Stimulated activated CD8-positive, alpha-beta memory T cell treated with anti-CD3 and anti-CD28 coated beads, Interleukin-4, amount 100 ng/mL, for 1 hour (primary cell): ENCODE measurements around the gene GALP.
"Not testable (repeated sequence)": the region's sequence is repeated elsewhere in the genome, so short reads cannot be mapped to it uniquely, and the experiment has no call there.

Experiments
- DNase-seq, 2 donors: peaks; one replicate each; pipeline ENCODE4 v3.0.0-alpha.2; 2020; ENCODE audit warnings: low read depth in 2 of 2, low spot score in 1 of 2

Gene GALP

DNA sequence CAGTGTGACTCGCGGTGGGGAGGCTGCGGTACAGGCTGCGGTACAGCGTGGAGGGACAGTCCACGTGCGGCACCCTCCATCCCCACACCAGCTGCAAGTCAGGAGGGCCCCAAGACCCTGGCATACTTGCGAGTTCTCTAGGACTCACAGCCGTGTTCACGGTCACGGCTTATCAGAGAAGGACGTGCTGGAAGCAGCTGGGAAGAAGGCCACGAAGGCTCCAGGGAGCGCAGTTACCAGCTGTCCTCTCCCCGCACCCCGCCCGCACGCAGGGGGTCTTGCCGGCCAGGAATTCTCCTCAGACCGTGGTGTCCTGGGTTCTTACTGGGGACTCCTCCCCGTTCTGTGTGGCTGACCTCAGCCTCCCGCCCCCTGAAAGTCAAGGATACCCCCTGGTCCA is 28.5 kb upstream of the GALP start:
- no peak for DNase-seq

DNA sequence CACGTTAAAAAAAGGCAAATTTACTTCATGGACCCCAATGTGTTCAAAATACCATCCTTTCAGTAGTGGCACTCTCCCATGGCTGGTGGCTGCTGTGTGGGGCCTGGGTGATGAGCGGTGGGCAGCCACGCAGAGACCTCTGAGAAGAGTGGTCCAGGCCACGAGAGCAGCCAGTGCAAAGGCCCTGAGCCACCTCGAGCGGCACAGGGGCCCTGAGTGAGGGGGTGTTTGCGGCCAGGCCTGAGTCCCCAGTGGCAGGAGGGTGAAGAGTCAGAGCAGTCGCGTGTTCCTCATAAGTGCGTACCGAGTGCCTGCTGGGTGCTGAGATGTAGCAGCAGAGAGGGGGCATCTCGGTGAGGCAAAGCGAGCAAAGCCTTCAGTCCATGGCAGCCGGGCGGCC is 27.7 kb upstream of the GALP start:
- no peak for DNase-seq

DNA sequence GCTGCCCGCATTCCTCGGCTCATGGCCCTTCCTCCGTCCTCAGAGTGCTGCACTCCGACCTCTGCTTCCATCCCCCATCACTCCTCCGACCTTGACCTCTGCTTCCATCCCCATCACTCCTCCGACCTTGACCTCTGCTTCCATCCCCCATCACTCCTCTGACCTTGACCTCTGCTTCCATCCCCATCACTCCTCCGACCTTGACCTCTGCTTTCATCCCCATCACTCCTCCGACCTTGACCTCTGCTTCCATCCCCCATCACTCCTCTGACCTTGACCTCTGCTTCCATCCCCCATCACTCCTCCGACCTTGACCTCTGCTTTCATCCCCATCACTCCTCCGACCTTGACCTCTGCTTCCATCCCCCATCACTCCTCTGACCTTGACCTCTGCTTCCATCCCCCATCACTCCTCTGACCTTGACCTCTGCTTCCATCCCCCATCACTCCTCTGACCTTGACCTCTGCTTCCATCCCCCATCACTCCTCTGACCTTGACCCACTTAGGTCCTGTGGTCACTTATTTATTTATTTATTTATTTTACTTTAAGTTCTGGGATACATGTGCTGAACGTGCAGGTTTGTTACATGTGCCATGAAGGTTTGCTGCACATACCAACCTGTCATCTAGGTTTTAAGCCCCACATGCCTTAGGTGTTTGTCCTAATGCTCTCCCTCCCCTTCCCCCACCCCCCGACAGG is 26.7 kb upstream of the GALP start:
- DNase-seq, result not testable (repeated sequence)

- DNase-seq, result no peak
Measured at GRCh38 chr19:56149656-56150038, 26.2 kb upstream of the GALP start.

GRCh38 chr19:56150358-56150757 is 25.4 kb upstream of the GALP start:
- no peak for DNase-seq

DNA sequence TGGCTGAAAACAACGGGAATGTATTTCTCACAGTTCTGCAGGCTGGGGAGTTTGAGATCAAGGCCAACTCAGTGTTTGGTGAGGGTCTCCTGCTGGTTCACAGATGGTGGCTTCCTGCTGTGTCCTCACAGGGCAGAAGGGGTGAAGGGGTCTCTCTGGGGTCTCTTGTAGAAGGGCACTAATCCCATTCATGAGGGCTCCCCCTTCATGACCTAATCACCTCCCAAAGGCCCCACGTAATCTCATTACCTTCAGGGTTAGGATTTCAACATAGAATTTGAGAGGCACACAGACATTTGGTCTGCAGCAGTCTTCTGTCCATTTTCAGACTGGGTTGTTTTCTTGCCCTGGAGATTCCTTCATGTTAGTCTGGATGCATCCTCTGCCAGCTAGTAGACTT is 23.2 kb upstream of the GALP start:
- no peak for DNase-seq

GRCh38 chr19:56153507-56153906 is 22.3 kb upstream of the GALP start:
- DNase-seq, result no peak

DNA sequence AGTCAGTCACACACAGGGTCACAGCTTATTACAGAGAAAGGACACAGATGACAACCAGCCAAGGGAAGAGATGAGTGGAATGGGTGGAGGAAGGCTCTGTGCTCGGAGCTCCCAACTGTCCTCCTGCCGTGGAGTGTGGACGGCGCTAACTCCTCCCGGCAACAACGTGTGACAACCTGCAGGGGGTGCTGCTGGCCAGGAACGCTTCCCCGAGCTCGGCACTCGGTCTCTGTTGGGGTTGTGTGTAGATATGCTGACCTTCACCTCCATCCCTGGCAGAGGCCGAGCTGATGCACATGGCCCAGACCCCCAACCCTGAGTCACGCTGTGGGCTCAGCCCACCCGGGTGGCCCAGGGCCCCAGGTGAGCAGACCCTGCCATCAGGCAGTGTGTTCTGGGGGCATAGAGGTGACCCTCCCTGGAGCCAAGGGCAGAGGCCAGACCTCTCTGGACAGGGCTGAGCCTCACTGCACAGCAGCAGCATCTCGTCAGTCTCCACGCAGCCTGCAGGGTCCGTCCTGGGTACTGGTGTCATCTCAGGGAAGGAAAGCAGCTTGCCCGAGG is 20.6 kb upstream of the GALP start:
- DNase-seq, result no peak

DNA sequence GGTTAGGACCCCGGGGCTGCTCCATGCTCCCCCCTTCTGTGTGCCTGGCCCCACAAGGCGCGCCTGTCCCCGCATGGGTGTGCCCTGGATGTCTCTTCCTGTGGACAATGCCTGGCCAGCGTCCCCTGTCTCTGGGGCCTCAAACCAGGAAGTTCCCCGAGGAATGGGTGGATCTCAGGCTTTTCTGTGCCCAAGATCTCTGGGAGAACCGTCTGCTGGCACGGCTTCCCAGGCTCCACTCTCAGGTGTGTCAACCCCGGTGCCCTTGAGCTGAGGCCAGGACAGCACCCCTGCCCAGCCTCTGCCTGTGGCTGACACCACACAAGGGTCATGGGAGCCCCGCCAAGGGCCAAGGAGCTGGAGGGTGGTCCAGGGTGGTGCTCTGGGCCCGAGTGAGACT is 19.0 kb upstream of the GALP start:
- DNase-seq, result no peak

DNA sequence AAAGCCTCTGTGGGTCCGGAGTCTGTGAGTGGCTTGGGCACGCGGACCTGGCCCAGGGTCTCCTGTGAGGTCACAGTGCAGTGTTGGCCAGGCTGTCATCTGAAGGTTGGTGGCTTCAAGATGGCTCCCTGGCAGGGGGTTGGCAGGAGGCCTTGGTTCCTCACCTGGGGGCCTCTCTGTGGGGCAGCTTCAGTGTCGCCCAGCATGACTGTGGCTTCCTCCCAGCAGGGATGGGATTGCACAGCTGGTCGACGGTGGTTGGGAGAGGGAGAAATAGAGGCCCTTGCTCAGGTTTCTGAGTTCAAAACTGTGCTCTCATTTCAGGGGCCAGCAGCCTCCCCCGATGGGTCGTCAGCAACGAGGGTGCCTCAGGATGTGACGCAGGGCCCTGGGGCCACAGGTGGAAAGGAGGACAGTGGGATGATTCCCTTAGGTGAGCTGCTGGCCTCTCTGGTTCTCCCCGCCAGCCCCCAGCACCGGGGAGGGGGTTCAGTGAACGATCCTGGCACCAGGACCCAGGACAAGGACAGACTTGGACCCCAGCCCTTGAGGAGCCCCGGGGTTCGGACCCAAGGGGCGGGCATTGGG is 17.5 kb upstream of the GALP start:
- DNase-seq, result no peak

GRCh38 chr19:56159009-56159559 is 16.7 kb upstream of the GALP start:
- no peak for DNase-seq

- DNase-seq, result no peak
Measured at GRCh38 chr19:56159622-56160271, 16.1 kb upstream of the GALP start.

DNA sequence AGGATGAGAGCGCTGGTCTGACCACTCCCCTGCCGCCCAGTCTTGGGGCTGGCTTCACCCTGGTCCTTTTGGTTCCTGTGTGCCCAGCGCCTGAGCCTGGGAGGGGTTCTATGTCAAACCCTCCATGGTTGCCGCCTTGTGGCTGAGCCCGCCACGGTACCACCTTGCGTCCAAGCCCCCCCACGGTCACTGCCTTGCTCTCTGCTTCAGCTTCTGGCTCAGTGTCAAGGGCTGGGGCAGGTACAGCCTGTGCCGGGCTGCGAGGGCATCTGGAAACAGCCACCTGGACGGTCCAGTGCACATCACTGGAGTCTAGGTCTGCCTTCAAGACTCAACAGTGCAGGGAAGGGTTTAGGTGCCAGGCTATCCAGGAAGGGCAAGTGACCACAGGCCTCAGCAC is 14.3 kb upstream of the GALP start:
- DNase-seq, result no peak

- no peak for DNase-seq
Measured at GRCh38 chr19:56162258-56162657, 13.6 kb upstream of the GALP start.

- DNase-seq, result no peak
Measured at GRCh38 chr19:56163097-56163496, 12.7 kb upstream of the GALP start.

DNA sequence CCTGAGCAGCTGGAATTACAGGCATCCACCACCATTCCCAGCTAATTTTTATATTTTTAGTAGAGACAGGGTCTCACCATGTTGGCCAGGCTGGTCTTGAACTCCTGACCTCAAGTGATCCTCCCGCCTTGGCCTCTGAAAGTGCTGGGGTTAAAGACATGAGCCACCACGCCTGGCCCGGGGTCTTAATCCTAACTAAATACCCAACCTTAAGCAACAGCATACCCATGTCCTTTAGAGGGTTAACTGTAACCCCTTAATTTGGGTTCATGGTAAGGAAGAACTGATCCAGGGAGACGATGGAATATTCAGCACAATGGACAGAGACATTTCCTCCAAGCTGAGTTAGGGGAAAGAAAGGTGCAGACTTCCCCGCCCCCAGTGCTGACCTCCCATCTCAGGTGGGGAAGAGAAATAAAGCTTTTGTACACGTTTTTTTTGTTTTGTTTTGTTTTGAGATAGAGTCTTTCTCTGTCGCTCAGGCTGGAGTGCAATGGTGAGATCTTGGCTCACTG is 8.7 kb upstream of the GALP start:
- DNase-seq, result no peak

DNA sequence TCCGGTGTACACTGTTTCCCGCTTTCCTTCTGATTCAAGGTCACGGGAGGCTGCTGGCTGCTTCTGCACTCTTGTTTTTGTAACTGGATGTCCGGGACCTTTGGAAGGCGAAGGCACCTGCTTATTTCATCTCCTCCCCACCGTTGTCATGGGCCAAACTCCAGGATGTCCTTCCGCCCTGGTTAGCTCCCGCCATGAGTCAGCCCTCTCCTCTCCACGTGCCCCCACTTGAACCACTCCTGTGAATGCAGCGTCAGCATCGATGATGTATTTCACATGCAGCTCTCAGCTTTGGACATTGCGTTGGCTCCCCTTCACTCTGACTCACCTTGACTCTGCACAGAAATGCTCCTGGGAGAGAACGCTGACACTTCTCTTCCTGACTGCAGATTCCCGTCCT is 5.5 kb upstream of the GALP start:
- no peak for DNase-seq

- DNase-seq, result no peak
Measured at GRCh38 chr19:56174086-56174485, 1.7 kb upstream of the GALP start.

GRCh38 chr19:56174550-56174949 is 1.3 kb upstream of the GALP start:
- no peak for DNase-seq

DNA sequence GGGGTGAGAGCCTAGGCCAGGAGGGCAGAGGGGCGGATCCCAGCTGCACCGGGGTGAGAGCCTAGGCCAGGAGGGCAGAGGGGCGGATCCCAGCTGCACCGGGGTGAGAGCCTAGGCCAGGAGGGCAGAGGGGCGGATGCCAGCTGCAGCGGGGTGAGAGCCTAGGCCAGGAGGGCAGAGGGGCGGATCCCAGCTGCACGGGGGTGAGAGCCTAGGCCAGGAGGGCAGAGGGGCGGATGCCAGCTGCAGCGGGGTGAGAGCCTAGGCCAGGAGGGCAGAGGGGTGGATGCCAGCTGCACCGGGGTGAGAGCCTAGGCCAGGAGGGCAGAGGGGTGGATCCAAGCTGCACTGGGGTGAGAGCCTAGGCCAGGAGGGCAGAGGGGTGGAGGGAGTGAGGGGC is 502 bp downstream of the GALP start:
- DNase-seq, result not testable (repeated sequence)

DNA sequence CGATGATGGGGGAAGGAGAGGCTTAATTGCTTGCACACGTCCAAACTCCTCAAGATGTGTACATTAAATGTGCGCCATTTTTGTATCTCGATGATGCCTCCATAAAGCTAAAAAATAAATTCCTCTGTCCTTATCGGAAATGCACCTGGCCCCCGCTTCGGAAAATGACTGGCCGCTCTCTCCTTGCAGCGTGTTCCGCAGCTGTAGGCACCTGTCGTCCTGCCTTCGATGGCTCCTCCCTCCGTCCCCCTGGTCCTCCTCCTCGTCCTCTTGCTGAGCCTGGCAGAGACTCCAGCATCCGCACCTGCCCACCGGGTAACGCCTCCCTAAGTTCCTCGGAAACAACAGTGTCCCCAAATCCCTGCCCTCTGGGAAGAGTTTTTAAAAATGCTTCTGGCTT is 1.1 kb downstream of the GALP start:
- DNase-seq, result no peak
